CD14-positive monocyte (primary cell): ENCODE measurements around the gene ITGB3BP. TPM values are rescaled to one million over a fixed set of nuclear protein-coding genes. Genes with fewer than 3 reads are reported as not detected.
"Not testable (repeated sequence)": the region's sequence is repeated elsewhere in the genome, so short reads cannot be mapped to it uniquely, and the experiment has no call there.

Experiments used
- DNase-seq, 3 donors: peaks; one replicate each; pipeline ENCODE4 v3.0.0-alpha.2; 2011 to 2022
- H2AFZ ChIP-seq: 2 replicates; pipeline ENCODE4 v1.6.0; 2012; ENCODE audit warnings: mild to moderate bottlenecking, low read depth, low read length, inconsistent platforms; ENCODE audit not compliant: insufficient read depth, poor library complexity, severe bottlenecking
- H3K27ac ChIP-seq, 2 donors: 1 replicate in 1 of 2; 2 replicates in 1 of 2; pipeline ENCODE4 v1.5.1; 2012 to 2013; ENCODE audit warnings: low read length in 2 of 2, control low read depth in 1 of 2, inconsistent platforms in 1 of 2, low read depth in 1 of 2, mild to moderate bottlenecking in 1 of 2
- H3K27me3 ChIP-seq, 2 donors: one replicate each; pipeline versions ENCODE4 v1.6.0 to v1.6.1; 2011 to 2013; ENCODE audit warnings: low read length in 2 of 2; ENCODE audit not compliant: control insufficient read depth in 2 of 2, insufficient read depth in 2 of 2
- H3K36me3 ChIP-seq, 2 donors: replicated peaks in 1 of 2; 1 replicate in 1 of 2; 2 replicates in 1 of 2; pipeline versions ENCODE4 v1.5.1 to v1.6.1; 2012 to 2013; ENCODE audit warnings: low read length in 2 of 2, control low read depth in 1 of 2, inconsistent platforms in 1 of 2, mild to moderate bottlenecking in 1 of 2; ENCODE audit not compliant: insufficient read depth in 2 of 2, control insufficient read depth in 1 of 2
- H3K4me1 ChIP-seq, 2 donors: 1 replicate in 1 of 2; 2 replicates in 1 of 2; pipeline versions ENCODE4 v1.5.1 to v1.6.1; 2012 to 2013; ENCODE audit warnings: low read length in 2 of 2, control low read depth in 1 of 2, inconsistent platforms in 1 of 2, mild to moderate bottlenecking in 1 of 2, moderate library complexity in 1 of 2; ENCODE audit not compliant: insufficient read depth in 2 of 2, control insufficient read depth in 1 of 2
- H3K4me2 ChIP-seq: replicated peaks from 2 replicates; pipeline ENCODE3; 2012; ENCODE audit warnings: low read length, moderate library complexity, mild to moderate bottlenecking; ENCODE audit not compliant: poor library complexity, severe bottlenecking; ENCODE audit errors: extremely low read depth
- H3K4me3 ChIP-seq, 3 experiments: fragments of 200-600 bp in 1 of 3; sonication (generic) in 1 of 3; replicated peaks in 1 of 3; 1 replicate in 2 of 3; 2 replicates in 1 of 3; pipeline ENCODE4 v1.5.1; 2011 to 2013; ENCODE audit warnings: low read length in 3 of 3, mild to moderate bottlenecking in 3 of 3, control low read depth in 2 of 3, low read depth in 2 of 3, inconsistent platforms in 1 of 3, moderate library complexity in 1 of 3
- H3K79me2 ChIP-seq: 2 replicates; pipeline ENCODE4 v1.6.0; 2012; ENCODE audit warnings: mild to moderate bottlenecking, control low read depth, inconsistent platforms, low read length, moderate library complexity; ENCODE audit not compliant: insufficient read depth
- H3K9ac ChIP-seq: 2 replicates; pipeline ENCODE4 v1.6.0; 2017; ENCODE audit warnings: low read length, mild to moderate bottlenecking; ENCODE audit not compliant: insufficient read depth, poor library complexity, severe bottlenecking
- H3K9me3 ChIP-seq, 2 donors: replicated peaks in 1 of 2; 1 replicate in 1 of 2; 2 replicates in 1 of 2; pipeline versions ENCODE4 v1.5.1 to v1.6.1; 2012 to 2013; ENCODE audit warnings: low read length in 2 of 2, control low read depth in 1 of 2; ENCODE audit not compliant: control insufficient read depth in 1 of 2, insufficient read depth in 1 of 2
- H4K20me1 ChIP-seq: 2 replicates; pipeline ENCODE4 v1.6.0; 2012; ENCODE audit warnings: mild to moderate bottlenecking, low read length, control low read depth, moderate library complexity; ENCODE audit not compliant: insufficient read depth
- H3K27ac Mint-ChIP-seq, 7 donors: one replicate each; pipeline ENCODE4 v1.8.0; 2020; ENCODE audit warnings: mild to moderate bottlenecking in 7 of 7, mixed read lengths in 7 of 7, moderate library complexity in 6 of 7, inconsistent platforms in 2 of 7
- H3K27me3 Mint-ChIP-seq, 3 donors: one replicate each; pipeline ENCODE4 v1.8.0; 2021 to 2022; ENCODE audit warnings: low read depth in 3 of 3, mild to moderate bottlenecking in 3 of 3, mixed read lengths in 3 of 3, moderate library complexity in 3 of 3, inconsistent platforms in 1 of 3
- H3K36me3 Mint-ChIP-seq, 2 donors: one replicate each; pipeline ENCODE4 v1.8.0; 2020; ENCODE audit warnings: mixed read lengths in 2 of 2, inconsistent platforms in 1 of 2, mild to moderate bottlenecking in 1 of 2
- H3K4me1 Mint-ChIP-seq: one replicate; pipeline ENCODE4 v1.8.0; 2020; ENCODE audit warnings: mild to moderate bottlenecking, mixed read lengths
- H3K4me3 Mint-ChIP-seq, 2 donors: one replicate each; pipeline ENCODE4 v1.8.0; 2020; ENCODE audit warnings: mild to moderate bottlenecking in 2 of 2, mixed read lengths in 2 of 2, moderate library complexity in 1 of 2
- H3K9me3 Mint-ChIP-seq, 7 donors: one replicate each; pipeline ENCODE4 v1.8.0; 2020 to 2022; ENCODE audit warnings: mixed read lengths in 7 of 7, mild to moderate bottlenecking in 6 of 7, moderate library complexity in 6 of 7, inconsistent platforms in 2 of 7
- CTCF ChIP-seq: fragments of 200-600 bp; IDR thresholded peaks from one replicate; pipeline ENCODE4 v1.8.0; 2022; ENCODE audit warnings: antibody characterized with exemption, mild to moderate bottlenecking
- WGBS: methylation state at CpG from one replicate; pipeline ENCODE4 v1.1.5; 2013; ENCODE audit warnings: missing lambda C conversion rate; ENCODE audit not compliant: insufficient coverage; 5-methylcytosine and 5-hydroxymethylcytosine counted together
- intact Hi-C, 2 donors: fragments of 100-400 bp; cut with micrococcal nuclease; formaldehyde crosslinking; loops; one replicate each; pipeline versions ENCODE4 v1.15.0 to v1.15.1; 2023
- polyA minus RNA-seq: library from RNA; depleted of rRNA, polyadenylated mRNA; stranded (reverse); fragments of >200 nt; gene quantifications from 2 replicates; pipeline ENCODE4 v1.2.3, GENCODE V29; 2012
- polyA plus RNA-seq, 3 donors: library from polyadenylated mRNA; depleted of rRNA in 1 of 3; unstranded in 2 of 3; stranded (reverse) in 1 of 3; fragments of 300-500 nt in 2 of 3; fragments of >200 nt in 1 of 3; fragmentation: Illumina TruSeq in 2 of 3; gene quantifications; 1 replicate in 2 of 3; 2 replicates in 1 of 3; pipeline ENCODE4 v1.2.3, GENCODE V29; 2012 to 2021
- total RNA-seq, 12 experiments: library from RNA in 1 of 12; stranded (reverse) in 1 of 12; fragments of 120-200 nt in 1 of 12; gene quantifications; one replicate each; pipeline ENCODE4 v1.2.4 and lab custom pipeline; 2013 to 2026; ENCODE audit warnings: mixed read lengths in 6 of 12, inconsistent platforms in 1 of 12

ITGB3BP gene, protein sequence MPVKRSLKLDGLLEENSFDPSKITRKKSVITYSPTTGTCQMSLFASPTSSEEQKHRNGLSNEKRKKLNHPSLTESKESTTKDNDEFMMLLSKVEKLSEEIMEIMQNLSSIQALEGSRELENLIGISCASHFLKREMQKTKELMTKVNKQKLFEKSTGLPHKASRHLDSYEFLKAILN
- total RNA-seq (2013), result 11.2 TPM
- polyA plus RNA-seq (1 to 10 TPM; 5.2 to 7.0 (median 6.6) TPM), polyA minus RNA-seq (3.5 and 3.6 TPM in 2 replicates), total RNA-seq (lab: John Stamatoyannopoulos, UW) (2.2 to 11.4 (median 4.5) reads per million in 11 experiments)

DNA sequence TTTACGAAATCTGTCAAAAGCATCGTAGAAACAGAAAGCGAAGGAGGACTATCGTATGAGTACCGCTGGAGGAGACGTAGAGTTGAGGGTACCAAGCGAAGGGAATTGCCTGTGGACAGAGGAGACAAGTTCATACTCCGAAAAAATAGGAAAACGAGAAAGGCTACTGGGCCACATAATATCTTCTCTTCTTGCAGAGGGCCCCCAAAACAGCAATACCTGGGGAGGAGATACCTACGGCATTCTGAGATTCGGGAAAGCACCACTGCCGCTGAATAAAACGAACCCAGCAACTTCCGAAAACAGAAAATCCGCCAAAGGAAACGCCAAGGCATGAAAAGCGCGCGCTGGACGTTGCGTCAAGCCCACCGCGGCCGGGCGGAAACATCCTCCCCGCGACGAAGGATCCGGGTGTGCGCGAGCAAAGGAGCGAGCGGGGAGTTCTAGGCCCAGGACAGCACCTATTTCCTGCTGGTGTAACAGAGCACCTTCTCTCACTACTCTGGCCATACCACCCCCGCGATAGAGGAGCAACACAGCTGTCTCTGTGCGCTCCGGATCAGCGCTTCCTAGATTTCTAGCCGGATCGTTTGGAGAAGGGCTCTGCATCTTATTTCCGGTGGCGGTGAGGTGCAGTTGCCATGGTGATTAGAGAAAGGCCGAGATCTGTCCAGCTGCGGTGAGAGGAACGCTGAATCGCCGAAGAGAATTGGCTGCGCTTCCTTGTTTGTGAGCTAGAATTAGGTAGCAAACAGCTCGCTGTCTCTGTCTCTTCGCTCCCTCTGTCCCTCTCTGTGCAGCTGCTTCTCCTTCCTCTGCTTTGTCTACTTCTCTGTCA lies at the start of gene ITGB3BP, which contains the start of gene EFCAB7:
TSS of gene ITGB3BP (minus strand) at position 335 of the 838 bp plus-strand sequence. CDS start at position 243, 92 bp downstream.
TSS of gene EFCAB7 (plus strand) at position 635 of the 838 bp plus-strand sequence. CDS start 2,048 bp downstream, outside the sequence.
- peak within 1 kb of the TSS; percentile 45 to 93 (median 62) for H3K4me3 ChIP-seq
- intact Hi-C loops, result loop anchor here in 1 of 2 donors (10.0 kb wide), 1 partner anchor 158 kb away; the partner anchor contains the start of gene ALG6
- peak within 1 kb of the TSS; percentile 71 for H3K4me2 ChIP-seq
- Mint-ChIP-seq H3K4me1 (peaks cover 19% of the 10 kb centered on the region), H3K27ac (peak within 1 kb of the TSS; percentile 95 to 99 (median 98)), H3K4me3 (peak within 1 kb of the TSS; percentile 91 to 97), H3K36me3 (peaks cover 2 to 3% of the 10 kb centered on the region in 2 donors), H3K27me3 (no peaks in the 10 kb centered on the region), H3K9me3 (no peaks in the 10 kb centered on the region)
- no peaks in the 10 kb centered on the region for H3K27me3 ChIP-seq
- H3K36me3 ChIP-seq, result peaks cover 0 to 3% of the 10 kb centered on the region in 2 donors
- peaks cover 12% of the 10 kb centered on the region for H3K79me2 ChIP-seq
- no peaks in the 10 kb centered on the region for H4K20me1 ChIP-seq
- H3K4me1 ChIP-seq, result peaks cover 9 to 18% of the 10 kb centered on the region in 2 donors
- peak within 1 kb of the TSS; percentile 90 for H2AFZ ChIP-seq
- no peaks in the 10 kb centered on the region for H3K9me3 ChIP-seq
- DNase-seq, result peak; percentile 90 to 91 (median 90)
- H3K9ac ChIP-seq, result peak within 1 kb of the TSS; percentile 75
- no peak for TF ChIP-seq CTCF
- under 1% methylated on average over 42 of the region's 50 CpGs for WGBS
- H3K27ac ChIP-seq, result peak within 1 kb of the TSS; percentile 84 to 98

DNA sequence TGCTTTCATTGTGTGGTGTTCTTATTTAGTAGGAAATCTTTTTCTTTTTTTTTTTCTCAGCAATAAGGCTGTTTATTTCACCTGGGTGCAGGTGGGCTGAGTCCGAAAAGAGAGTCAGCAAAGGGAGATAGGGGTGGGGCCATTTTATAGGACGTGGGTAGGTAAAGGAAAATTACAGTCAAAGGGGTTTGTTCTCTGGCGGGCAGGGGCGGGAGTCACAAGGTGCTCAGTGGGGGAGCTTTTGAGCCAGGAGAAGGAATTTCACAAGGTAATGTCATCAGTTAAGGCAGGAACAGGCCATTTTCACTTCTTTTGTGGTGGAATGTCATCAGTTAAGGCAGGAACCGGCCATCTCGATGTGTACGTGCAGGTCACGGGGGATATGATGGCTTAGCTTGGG lies 49.7 kb upstream of the ITGB3BP start:
- 100% methylated on average over 3 of the region's 8 CpGs for WGBS
- H3K9me3 Mint-ChIP-seq, result not testable (repeated sequence)

More for the DNA sequence above, 49.7 kb upstream of the ITGB3BP start:
- H3K4me1 ChIP-seq, H3K36me3 Mint-ChIP-seq, H3K9ac ChIP-seq, H3K27ac Mint-ChIP-seq, H3K9me3 ChIP-seq, H3K27me3 ChIP-seq, H3K79me2 ChIP-seq, H3K36me3 ChIP-seq, H2AFZ ChIP-seq, intact Hi-C loops, DNase-seq, H4K20me1 ChIP-seq, H3K27ac ChIP-seq, H3K4me1 Mint-ChIP-seq, H3K4me2 ChIP-seq, H3K27me3 Mint-ChIP-seq, H3K4me3 ChIP-seq, H3K4me3 Mint-ChIP-seq: not testable (repeated sequence)
